Naive thymus-derived CD4-positive, alpha-beta T cell (primary cell): ENCODE data around the gene JUN. TPM values are rescaled to one million over a fixed set of nuclear protein-coding genes. Genes with fewer than 3 reads are reported as not detected.

Source experiments
- ATAC-seq: fragments of 150-1000 bp; cut with Tn5 transposase; 2 replicates; pipeline ENCODE4 v1.10.0; 2021; ENCODE audit warnings: mild to moderate bottlenecking, moderate library complexity
- CTCF ChIA-PET: fragments of 350-600 bp; sonication (Branson Sonifier 250); formaldehyde crosslinking; loops from one replicate; lab custom pipeline; 2021; ENCODE audit warnings: antibody characterized with exemption; lab: Charles Lee
- POLR2A ChIA-PET: fragments of 350-600 bp; sonication (Branson Sonifier 250); formaldehyde crosslinking; loops from one replicate; lab custom pipeline; 2021; ENCODE audit warnings: antibody characterized with exemption, inconsistent platforms; lab: Charles Lee
- DNase-seq, 9 donors: peaks; one replicate each; pipeline versions ENCODE4 v3.0.0 to v3.0.0-alpha.2; 2020 to 2022; ENCODE audit warnings: mixed read lengths in 1 of 9
- H3K27ac ChIP-seq: one replicate; pipeline ENCODE4 v1.7.0; 2013; ENCODE audit warnings: mild to moderate bottlenecking, low read depth, low read length, moderate library complexity
- H3K27me3 ChIP-seq, 2 donors: one replicate each; pipeline ENCODE4 v1.7.0; 2013; ENCODE audit warnings: low read length in 2 of 2, mild to moderate bottlenecking in 2 of 2, moderate library complexity in 2 of 2; ENCODE audit not compliant: control insufficient read depth in 2 of 2, insufficient read depth in 2 of 2
- H3K36me3 ChIP-seq, 3 experiments: 1 replicate in 2 of 3; 2 replicates in 1 of 3; pipeline ENCODE4 v1.7.0; 2013; ENCODE audit warnings: low read length in 3 of 3, mild to moderate bottlenecking in 3 of 3, moderate library complexity in 1 of 3; ENCODE audit not compliant: insufficient read depth in 3 of 3, control insufficient read depth in 2 of 3
- H3K4me1 ChIP-seq, 2 donors: one replicate each; pipeline ENCODE4 v1.7.0; 2013; ENCODE audit warnings: low read length in 2 of 2, mild to moderate bottlenecking in 2 of 2, moderate library complexity in 1 of 2; ENCODE audit not compliant: control insufficient read depth in 2 of 2, insufficient read depth in 2 of 2
- H3K4me3 ChIP-seq: 2 replicates; pipeline ENCODE4 v1.7.0; 2013; ENCODE audit warnings: mild to moderate bottlenecking, low read length
- H3K9me3 ChIP-seq, 3 experiments: 1 replicate in 2 of 3; 2 replicates in 1 of 3; pipeline ENCODE4 v1.7.0; 2013; ENCODE audit warnings: low read length in 3 of 3; ENCODE audit not compliant: control insufficient read depth in 2 of 3
- H3K27ac Mint-ChIP-seq, 9 donors: one replicate each; pipeline ENCODE4 v1.8.0; 2020 to 2022; ENCODE audit warnings: mixed read lengths in 9 of 9, mild to moderate bottlenecking in 8 of 9, moderate library complexity in 5 of 9, inconsistent platforms in 2 of 9
- H3K27me3 Mint-ChIP-seq, 5 donors: one replicate each; pipeline ENCODE4 v1.8.0; 2021 to 2022; ENCODE audit warnings: mixed read lengths in 5 of 5, mild to moderate bottlenecking in 1 of 5
- H3K36me3 Mint-ChIP-seq, 5 donors: one replicate each; pipeline ENCODE4 v1.8.0; 2020 to 2022; ENCODE audit warnings: mixed read lengths in 5 of 5, mild to moderate bottlenecking in 3 of 5, inconsistent platforms in 1 of 5
- H3K4me1 Mint-ChIP-seq, 7 donors: one replicate each; pipeline ENCODE4 v1.8.0; 2020 to 2022; ENCODE audit warnings: mixed read lengths in 7 of 7, mild to moderate bottlenecking in 3 of 7, inconsistent platforms in 1 of 7
- H3K4me3 Mint-ChIP-seq, 10 donors: one replicate each; pipeline ENCODE4 v1.8.0; 2020 to 2022; ENCODE audit warnings: mild to moderate bottlenecking in 10 of 10, mixed read lengths in 10 of 10, moderate library complexity in 6 of 10, inconsistent platforms in 2 of 10
- H3K9me3 Mint-ChIP-seq, 11 donors: one replicate each; pipeline ENCODE4 v1.8.0; 2020 to 2022; ENCODE audit warnings: mixed read lengths in 11 of 11, mild to moderate bottlenecking in 4 of 11, inconsistent platforms in 1 of 11, moderate library complexity in 1 of 11
- intact Hi-C, 2 donors: fragments of 100-400 bp; cut with micrococcal nuclease; formaldehyde crosslinking; loops; one replicate each; pipeline ENCODE4 v1.15.1; 2023
- polyA plus RNA-seq, 2 donors: library from polyadenylated mRNA; unstranded; fragments of 300-500 nt; fragmentation: Illumina TruSeq; gene quantifications; one replicate each; pipeline ENCODE4 v1.2.3, GENCODE V29; 2021
- total RNA-seq, 6 experiments: library from RNA in 5 of 6; stranded (reverse) in 5 of 6; gene quantifications; 1 replicate in 5 of 6; 2 replicates in 1 of 6; pipeline ENCODE4 v1.2.3 and lab custom pipeline; 2021 to 2026

The JUN gene
- total and polyA plus RNA-seq, 7 experiments from 2014 or later = 17.9 to 1,362 (median 30.1) TPM

DNA sequence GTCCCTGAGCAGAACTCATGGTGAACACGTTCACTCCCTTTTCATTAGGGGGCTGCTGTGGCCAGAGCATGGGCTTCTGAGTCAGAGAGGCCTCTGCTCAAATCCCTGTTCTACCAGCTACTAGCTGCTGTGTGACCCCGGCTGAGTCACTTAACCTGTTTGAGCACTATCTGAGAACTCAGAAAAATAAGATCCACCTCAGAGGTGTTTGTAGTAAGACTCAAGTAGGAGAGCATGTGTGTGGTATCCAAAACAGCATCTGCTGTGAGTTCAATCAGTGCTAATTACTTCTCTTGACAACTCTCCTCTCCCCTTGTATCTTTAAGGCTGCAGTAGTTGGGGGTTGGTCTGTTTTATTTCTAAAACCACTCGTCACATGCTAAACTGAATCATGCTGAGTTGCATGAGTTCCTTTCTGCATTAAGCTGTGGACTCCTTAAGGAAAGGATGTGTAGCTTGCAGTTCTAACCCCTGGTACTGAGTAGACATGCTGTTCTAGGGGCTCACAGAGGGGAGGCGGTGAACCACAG, 39.7 kb upstream of the JUN start:
- Mint-ChIP-seq H3K36me3 (peaks cover 8 to 32% (median 20%) of the 10 kb centered on the region in 5 donors), H3K9me3 (peaks cover 2 to 21% (median 17%) of the 10 kb centered on the region in 11 donors), H3K27ac (no peak overlapping the region), H3K4me1 (peaks cover 0 to 4% (median 0%) of the 10 kb centered on the region in 7 donors), H3K27me3 (peaks cover 0 to 5% (median 0%) of the 10 kb centered on the region in 5 donors), H3K4me3 (no peak overlapping the region)
- no peak for ATAC-seq
- POLR2A ChIA-PET = no interaction called here
- Histone ChIP-seq H3K36me3 (no peaks in the 10 kb centered on the region), H3K9me3 (peaks cover 0 to 4% (median 0%) of the 10 kb centered on the region in 3 experiments), H3K27me3 (no peaks in the 10 kb centered on the region), H3K27ac (no peak overlapping the region), H3K4me3 (no peak overlapping the region), H3K4me1 (no peaks in the 10 kb centered on the region)
- CTCF ChIA-PET = no interaction called here
- intact Hi-C loops = no loop called here
- no peak for DNase-seq

DNA sequence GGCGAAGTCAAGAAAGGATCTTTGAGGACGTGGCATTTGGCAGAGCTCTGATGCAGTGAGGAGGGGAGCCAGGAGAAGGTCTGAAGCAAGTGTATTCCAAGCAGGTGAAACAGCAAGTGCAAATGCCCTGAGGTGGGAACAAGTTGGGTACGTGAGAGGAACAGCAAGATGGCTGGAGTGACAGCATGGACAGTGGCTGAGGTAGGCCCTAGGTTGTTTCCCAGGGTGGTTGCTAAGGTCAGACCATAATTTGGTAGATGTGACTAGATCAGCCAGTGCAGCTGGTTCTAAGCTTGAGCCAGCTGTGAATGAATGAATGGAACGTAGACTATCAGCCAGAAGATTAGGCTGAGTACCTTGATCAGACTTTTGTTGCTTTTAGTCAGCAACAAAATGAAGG, 37.5 kb upstream of the JUN start:
- Histone ChIP-seq H3K4me1 (peaks cover 6 to 7% of the 10 kb centered on the region in 2 donors), H3K4me3 (no peak overlapping the region), H3K36me3 (no peaks in the 10 kb centered on the region), H3K27me3 (no peaks in the 10 kb centered on the region), H3K27ac (no peak overlapping the region), H3K9me3 (no peaks in the 10 kb centered on the region)
- peaks cover 0 to 5% (median 0%) of the 10 kb centered on the region in 5 donors for H3K27me3 Mint-ChIP-seq
- DNase-seq (no peak), ATAC-seq (no peak)
- no peak overlapping the region for H3K27ac Mint-ChIP-seq
- CTCF ChIA-PET = no interaction called here
- peaks cover 0 to 18% (median under 1%) of the 10 kb centered on the region in 5 donors for H3K36me3 Mint-ChIP-seq
- POLR2A ChIA-PET = no interaction called here
- intact Hi-C loops = no loop called here
- no peak overlapping the region for H3K4me3 Mint-ChIP-seq
- H3K4me1 Mint-ChIP-seq = peaks cover 0 to 9% (median 7%) of the 10 kb centered on the region in 7 donors
- H3K9me3 Mint-ChIP-seq = peaks cover 0 to 5% (median 0%) of the 10 kb centered on the region in 11 donors

DNA sequence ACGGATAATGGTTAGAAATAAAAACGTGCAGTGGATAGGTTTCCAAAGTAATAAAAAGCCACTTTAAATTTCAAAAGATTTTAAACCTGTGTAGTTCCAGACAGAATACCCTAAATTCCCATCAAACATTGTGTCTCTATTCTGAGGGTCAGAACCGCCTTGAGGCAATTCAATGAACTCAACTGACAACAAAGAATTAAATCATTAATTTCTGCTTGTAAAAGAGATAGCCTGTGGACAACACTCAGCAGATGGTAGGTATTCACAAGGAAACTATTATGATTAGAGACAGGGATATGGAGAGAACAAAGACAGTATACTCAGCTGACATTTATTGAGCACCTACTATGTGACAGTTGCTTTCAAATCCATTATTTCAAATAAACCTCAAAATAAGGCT, 35.1 kb upstream of the JUN start:
- ATAC-seq (no peak), DNase-seq (no peak)
- H3K27ac Mint-ChIP-seq = peak overlapping the region in 1 of 9 donors; percentile 17
- peaks cover 0 to 7% (median 0%) of the 10 kb centered on the region in 5 donors for H3K36me3 Mint-ChIP-seq
- no peaks in the 10 kb centered on the region for H3K36me3 ChIP-seq
- intact Hi-C loops = loop anchor here (5.0 to 10.0 kb wide), 4 partner anchors 83 to 274 kb away; partner anchors contain the start of gene OMA1 (in 1 of the 2)
- H3K4me1 Mint-ChIP-seq = peaks cover 0 to 25% (median 21%) of the 10 kb centered on the region in 7 donors
- H3K27me3 ChIP-seq = no peaks in the 10 kb centered on the region
- peaks cover 0 to 5% (median 0%) of the 10 kb centered on the region in 5 donors for H3K27me3 Mint-ChIP-seq
- peaks cover 11 to 15% of the 10 kb centered on the region in 2 donors for H3K4me1 ChIP-seq
- H3K9me3 Mint-ChIP-seq = peaks cover 0 to 2% (median 0%) of the 10 kb centered on the region in 11 donors
- ChIA-PET CTCF (no interaction called here), POLR2A (interaction anchor here (0.7 kb wide), 1 partner anchor 34 kb away, joined by 3 read pairs; the partner anchor contains the start of gene JUN)
- no peak overlapping the region for H3K4me3 Mint-ChIP-seq
- H3K4me3 ChIP-seq = no peak overlapping the region
- no peak overlapping the region for H3K27ac ChIP-seq
- H3K9me3 ChIP-seq = no peaks in the 10 kb centered on the region

DNA sequence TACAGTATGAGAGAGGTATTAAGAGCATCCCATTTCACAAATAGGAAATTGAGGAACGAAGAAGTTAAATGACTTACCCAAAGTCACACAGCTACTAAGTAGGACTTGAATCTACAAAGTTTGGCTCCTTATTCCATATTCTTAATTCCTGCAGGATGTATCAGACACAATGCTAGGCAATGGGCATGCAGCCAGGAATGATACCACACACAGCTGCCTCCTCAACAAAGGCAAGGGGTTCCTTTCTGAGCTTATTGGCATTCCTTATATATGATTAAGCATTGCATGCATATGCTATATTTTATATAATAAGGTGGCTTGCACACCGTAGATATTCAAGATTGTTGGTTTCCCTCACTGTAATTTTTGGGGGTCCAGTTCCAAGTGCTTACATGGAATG, 34.2 kb upstream of the JUN start:
- H3K4me1 ChIP-seq = peaks cover 20 to 24% of the 10 kb centered on the region in 2 donors
- no peaks in the 10 kb centered on the region for H3K9me3 ChIP-seq
- H3K27me3 ChIP-seq = no peaks in the 10 kb centered on the region
- H3K4me3 Mint-ChIP-seq = no peak overlapping the region
- H3K4me1 Mint-ChIP-seq = peaks cover 2 to 34% (median 30%) of the 10 kb centered on the region in 7 donors
- no peak overlapping the region for H3K4me3 ChIP-seq
- intact Hi-C loops = loop anchor here (5.0 to 10.0 kb wide), 4 partner anchors 84 to 273 kb away; partner anchors contain the start of gene OMA1 (in 1 of the 2)
- H3K27ac ChIP-seq = no peak overlapping the region
- H3K27ac Mint-ChIP-seq = peak overlapping the region in 1 of 9 donors; percentile 90
- ChIA-PET CTCF (no interaction called here), POLR2A (interaction anchor here (1.0 kb wide), 1 partner anchor 29 kb away, joined by 3 read pairs; no protein-coding TSS in a partner anchor)
- DNase-seq (no peak), ATAC-seq (no peak)
- peaks cover 0 to 2% (median 0%) of the 10 kb centered on the region in 11 donors for H3K9me3 Mint-ChIP-seq
- peaks cover 0 to 5% (median 0%) of the 10 kb centered on the region in 5 donors for H3K27me3 Mint-ChIP-seq
- H3K36me3 Mint-ChIP-seq = peaks cover 0 to 9% (median 0%) of the 10 kb centered on the region in 5 donors
- H3K36me3 ChIP-seq = no peaks in the 10 kb centered on the region

- peaks cover 14 to 45% (median 41%) of the 10 kb centered on the region in 7 donors for H3K4me1 Mint-ChIP-seq
- DNase-seq (no peak), ATAC-seq (no peak)
- H3K36me3 ChIP-seq = no peaks in the 10 kb centered on the region
- H3K27me3 ChIP-seq = no peaks in the 10 kb centered on the region
- ChIA-PET CTCF (no interaction called here), POLR2A (interaction anchor here (0.7 to 1.8 kb wide), 6 partner anchors 9 to 42 kb away, joined by 3 to 9 read pairs (median 6); partner anchors contain the start of gene JUN)
- H3K4me1 ChIP-seq = peaks cover 27 to 34% of the 10 kb centered on the region in 2 donors
- peaks cover 0 to 2% (median 0%) of the 10 kb centered on the region in 11 donors for H3K9me3 Mint-ChIP-seq
- H3K4me3 Mint-ChIP-seq = peak overlapping the region; percentile 88 to 94 (median 92)
- peaks cover 0 to 18% (median 0%) of the 10 kb centered on the region in 5 donors for H3K36me3 Mint-ChIP-seq
- peak overlapping the region; percentile 77 to 95 (median 90) for H3K27ac Mint-ChIP-seq
- H3K27me3 Mint-ChIP-seq = peaks cover 0 to 5% (median 0%) of the 10 kb centered on the region in 5 donors
- peak overlapping the region; percentile 89 for H3K4me3 ChIP-seq
- intact Hi-C loops = loop anchor here (1.0 to 10.0 kb wide), 14 partner anchors 31 to 480 kb away; partner anchors contain the start of genes FGGY (in 1 of the 2), MYSM1 (in 1 of the 2) and OMA1 (in 1 of the 2)
- peak overlapping the region; percentile 77 for H3K27ac ChIP-seq
- no peaks in the 10 kb centered on the region for H3K9me3 ChIP-seq
Observed at GRCh38 chr1:58816747-58817221, 32.9 kb upstream of the JUN start.

DNA sequence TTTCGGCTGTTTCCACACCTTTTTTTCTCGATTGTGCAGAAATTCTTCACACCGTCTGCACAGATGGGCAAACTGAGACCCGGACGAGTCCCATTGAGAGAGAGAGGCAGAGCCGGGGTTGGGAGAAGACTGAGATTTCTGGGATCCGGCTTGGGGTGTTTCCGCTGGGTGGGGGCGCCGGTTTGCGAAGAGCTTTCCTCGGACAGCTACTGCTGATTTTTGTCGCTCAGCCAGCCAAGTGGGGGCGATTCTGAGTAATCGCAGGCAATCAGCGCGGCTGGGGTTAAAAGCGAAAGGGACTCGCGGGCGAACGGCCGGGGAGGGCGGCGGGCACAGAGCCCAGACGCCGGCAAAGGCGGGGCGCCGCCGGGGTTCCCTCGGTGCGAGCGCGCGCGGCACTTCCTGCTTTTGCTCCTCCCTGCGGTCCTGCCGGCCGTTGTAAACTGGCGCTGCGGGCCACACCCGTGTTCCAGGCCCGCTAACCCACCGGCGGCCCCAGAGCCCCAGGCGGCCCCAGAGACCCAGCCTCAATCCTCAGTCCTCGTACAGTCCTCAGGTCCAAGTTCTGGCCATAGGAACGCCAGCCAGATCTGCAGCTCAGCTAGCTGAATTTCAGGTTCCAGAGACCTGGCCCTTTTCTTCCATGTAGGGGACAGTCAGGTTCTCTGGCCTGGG, 32.4 kb upstream of the JUN start:
- peak overlapping the region; percentile 77 to 95 (median 90) for H3K27ac Mint-ChIP-seq
- DNase-seq = peak; percentile 66 to 84 (median 71)
- H3K27me3 ChIP-seq = no peaks in the 10 kb centered on the region
- H3K36me3 Mint-ChIP-seq = peaks cover 0 to 21% (median 0%) of the 10 kb centered on the region in 5 donors
- H3K27ac ChIP-seq = peak overlapping the region; percentile 77
- no peaks in the 10 kb centered on the region for H3K9me3 ChIP-seq
- ChIA-PET CTCF (no interaction called here), POLR2A (interaction anchor here (0.7 to 1.8 kb wide), 6 partner anchors 10 to 42 kb away, joined by 3 to 9 read pairs (median 6); partner anchors contain the start of gene JUN)
- H3K4me3 Mint-ChIP-seq = peak overlapping the region; percentile 88 to 94 (median 92)
- no peaks in the 10 kb centered on the region for H3K36me3 ChIP-seq
- ATAC-seq = peak; percentile 88
- H3K4me1 ChIP-seq = peaks cover 27 to 34% of the 10 kb centered on the region in 2 donors
- intact Hi-C loops = loop anchor here (1.0 to 10.0 kb wide), 14 partner anchors 31 to 481 kb away; partner anchors contain the start of genes FGGY (in 1 of the 2), MYSM1 (in 1 of the 2) and OMA1 (in 1 of the 2)
- peaks cover 19 to 49% (median 41%) of the 10 kb centered on the region in 7 donors for H3K4me1 Mint-ChIP-seq
- H3K27me3 Mint-ChIP-seq = peaks cover 0 to 5% (median 0%) of the 10 kb centered on the region in 5 donors
- H3K9me3 Mint-ChIP-seq = peaks cover 0 to 2% (median 0%) of the 10 kb centered on the region in 11 donors
- H3K4me3 ChIP-seq = peak overlapping the region; percentile 89
